BE2C (cell line): ENCODE results near the gene DENND4C.
"Not testable (repeated sequence)": the region's sequence is repeated elsewhere in the genome, so short reads cannot be mapped to it uniquely, and the experiment has no call there.

Source experiments
- DNase-seq: peaks from one replicate; pipeline ENCODE4 v3.0.0-alpha.2; 2020
- H3K27me3 ChIP-seq: fragments of 250-450 bp; sonication (Bioruptor Pico); 2 replicates; pipeline ENCODE4 v1.5.1; 2020; ENCODE audit warnings: mild to moderate bottlenecking
- H3K36me3 ChIP-seq: fragments of 250-450 bp; sonication (Bioruptor Pico); 2 replicates; pipeline ENCODE4 v1.5.1; 2020; ENCODE audit warnings: mild to moderate bottlenecking
- H3K4me1 ChIP-seq: fragments of 250-450 bp; sonication (Bioruptor Pico); 2 replicates; pipeline ENCODE4 v1.5.1; 2020
- H3K4me3 ChIP-seq: 2 replicates; pipeline ENCODE4 v1.5.1; 2011; ENCODE audit warnings: low read depth, low read length
- H3K9me3 ChIP-seq: fragments of 250-450 bp; sonication (Bioruptor Pico); 2 replicates; pipeline ENCODE4 v1.5.1; 2020
- CTCF ChIP-seq: IDR thresholded peaks from 2 replicates; pipeline ENCODE4 v1.5.1; 2012; ENCODE audit warnings: mild to moderate bottlenecking, low read depth, low read length

The DENND4C gene

GRCh38 chr9:19252174-19252884 is 21.8 kb downstream of the DENND4C start:
- Histone ChIP-seq H3K4me1 (no peaks in the 10 kb centered on the region; the same call in 1 of the 2 replicates), H3K27me3 (no peaks in the 10 kb centered on the region), H3K9me3 (no peaks in the 10 kb centered on the region), H3K4me3 (no peak overlapping the region), H3K36me3 (no peaks in the 10 kb centered on the region)
- TF ChIP-seq CTCF = no peak
- no peak for DNase-seq

GRCh38 chr9:19252885-19253219 is 22.4 kb downstream of the DENND4C start:
- DNase-seq = no peak
- no peaks in the 10 kb centered on the region for H3K27me3 ChIP-seq
- no peaks in the 10 kb centered on the region for H3K36me3 ChIP-seq
- H3K4me3 ChIP-seq = no peak overlapping the region
- TF ChIP-seq CTCF = no peak
- H3K4me1 ChIP-seq = no peaks in the 10 kb centered on the region; the same call in 1 of the 2 replicates
- no peaks in the 10 kb centered on the region for H3K9me3 ChIP-seq

- no peak for TF ChIP-seq CTCF
- Histone ChIP-seq H3K4me3 (no peak overlapping the region), H3K9me3 (no peaks in the 10 kb centered on the region), H3K27me3 (no peaks in the 10 kb centered on the region), H3K4me1 (no peaks in the 10 kb centered on the region; the same call in 1 of the 2 replicates), H3K36me3 (no peaks in the 10 kb centered on the region)
- DNase-seq = no peak
Measured at GRCh38 chr9:19255112-19255511, 24.6 kb downstream of the DENND4C start.

GRCh38 chr9:19255821-19256220 is 25.3 kb downstream of the DENND4C start:
- H3K9me3 ChIP-seq = no peaks in the 10 kb centered on the region
- H3K4me1 ChIP-seq = no peaks in the 10 kb centered on the region; the same call in 1 of the 2 replicates
- no peak overlapping the region for H3K4me3 ChIP-seq
- no peaks in the 10 kb centered on the region for H3K27me3 ChIP-seq
- DNase-seq = no peak
- H3K36me3 ChIP-seq = no peaks in the 10 kb centered on the region
- TF ChIP-seq CTCF = no peak

- not testable (repeated sequence) for DNase-seq, H3K9me3 ChIP-seq, H3K36me3 ChIP-seq, H3K4me1 ChIP-seq, H3K27me3 ChIP-seq, H3K4me3 ChIP-seq
Measured at GRCh38 chr9:19259665-19260255, 29.3 kb downstream of the DENND4C start.

- not testable (repeated sequence) for DNase-seq, H3K9me3 ChIP-seq, H3K4me1 ChIP-seq
Measured at GRCh38 chr9:19265602-19266001, 35.1 kb downstream of the DENND4C start.

GRCh38 chr9:19266778-19267384 is 36.4 kb downstream of the DENND4C start:
- not testable (repeated sequence) for H3K9me3 ChIP-seq, H3K4me1 ChIP-seq, H3K36me3 ChIP-seq, H3K4me3 ChIP-seq, H3K27me3 ChIP-seq, DNase-seq

More at GRCh38 chr9:19265602-19266001, 35.1 kb downstream of the DENND4C start:
- H3K4me3 ChIP-seq, H3K36me3 ChIP-seq, H3K27me3 ChIP-seq: not testable (repeated sequence)
